ENCODE data around the gene MED15.

DNA sequence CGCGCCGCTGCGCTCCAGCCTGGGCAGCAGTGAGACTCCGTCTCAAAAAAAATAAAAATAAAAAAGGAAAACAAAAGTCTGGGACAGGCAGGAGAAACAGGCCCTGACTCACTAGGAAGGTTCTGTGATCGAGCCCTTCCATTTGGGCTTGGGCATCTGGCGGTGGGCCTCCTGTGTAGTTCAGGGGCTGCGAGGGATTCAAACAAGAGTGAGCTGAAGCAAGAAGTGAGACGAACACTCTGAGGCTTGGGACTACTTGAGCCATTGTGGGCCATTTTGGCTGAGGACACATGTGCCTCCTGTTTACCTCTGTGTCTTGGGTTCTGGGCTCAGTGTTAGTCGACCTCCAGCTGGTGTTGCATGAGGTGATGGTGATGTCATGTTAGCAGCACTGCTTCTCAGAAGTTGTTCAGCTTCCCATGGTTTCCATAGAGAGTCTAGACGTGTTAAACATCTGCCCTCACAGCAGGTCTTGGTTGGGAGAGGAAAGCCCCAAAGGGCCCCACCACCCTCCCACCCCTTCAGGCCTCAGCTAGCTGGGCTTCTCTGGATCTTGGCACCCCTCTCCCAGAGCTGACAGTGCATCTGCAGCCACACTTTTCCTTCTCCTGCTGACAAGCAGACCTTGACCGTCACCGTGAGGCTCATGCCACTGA lies 57.8 kb downstream of the MED15 start:
- TF ChIP-seq, protein P1, sequence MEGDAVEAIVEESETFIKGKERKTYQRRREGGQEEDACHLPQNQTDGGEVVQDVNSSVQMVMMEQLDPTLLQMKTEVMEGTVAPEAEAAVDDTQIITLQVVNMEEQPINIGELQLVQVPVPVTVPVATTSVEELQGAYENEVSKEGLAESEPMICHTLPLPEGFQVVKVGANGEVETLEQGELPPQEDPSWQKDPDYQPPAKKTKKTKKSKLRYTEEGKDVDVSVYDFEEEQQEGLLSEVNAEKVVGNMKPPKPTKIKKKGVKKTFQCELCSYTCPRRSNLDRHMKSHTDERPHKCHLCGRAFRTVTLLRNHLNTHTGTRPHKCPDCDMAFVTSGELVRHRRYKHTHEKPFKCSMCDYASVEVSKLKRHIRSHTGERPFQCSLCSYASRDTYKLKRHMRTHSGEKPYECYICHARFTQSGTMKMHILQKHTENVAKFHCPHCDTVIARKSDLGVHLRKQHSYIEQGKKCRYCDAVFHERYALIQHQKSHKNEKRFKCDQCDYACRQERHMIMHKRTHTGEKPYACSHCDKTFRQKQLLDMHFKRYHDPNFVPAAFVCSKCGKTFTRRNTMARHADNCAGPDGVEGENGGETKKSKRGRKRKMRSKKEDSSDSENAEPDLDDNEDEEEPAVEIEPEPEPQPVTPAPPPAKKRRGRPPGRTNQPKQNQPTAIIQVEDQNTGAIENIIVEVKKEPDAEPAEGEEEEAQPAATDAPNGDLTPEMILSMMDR (IDR thresholded peaks at IDR 0.05): no peak
- TF ChIP-seq POLR2AphosphoS5 (IDR thresholded peaks at IDR 0.05; ENCODE audit: low read depth, low read length) (no peak), TCF7L2 (IDR thresholded peaks at IDR 0.05; ENCODE audit: low read depth, low read length) (no peak)
